AG09309 (cell line): Measurements from ENCODE around the gene TFAP2A.

ENCODE experiments used
- DNase-seq: peaks from one replicate; pipeline ENCODE4 v3.0.0-alpha.2; 2010; ENCODE audit warnings: low read depth
- H3K4me3 ChIP-seq: 2 replicates; pipeline ENCODE4 v1.5.1; 2011; ENCODE audit warnings: mild to moderate bottlenecking, low read depth, low read length, moderate library complexity; ENCODE audit not compliant: control insufficient read depth
- CTCF ChIP-seq: IDR thresholded peaks from 2 replicates; pipeline ENCODE4 v1.5.1; 2011; ENCODE audit warnings: mild to moderate bottlenecking, low read depth, low read length, inconsistent platforms; ENCODE audit not compliant: insufficient read depth, control insufficient read depth; ENCODE audit errors: missing control alignments

The TFAP2A gene

GRCh38 chr6:10426781-10427279 is 12.0 kb upstream of the TFAP2A start:
- no peak for DNase-seq
- no peak for TF ChIP-seq CTCF
- peak overlapping the region; percentile 44 for H3K4me3 ChIP-seq

GRCh38 chr6:10425975-10426780 is 11.3 kb upstream of the TFAP2A start:
- H3K4me3 ChIP-seq, result peak overlapping the region; percentile 44
- no peak for TF ChIP-seq CTCF
- DNase-seq, result no peak

- TF ChIP-seq CTCF, result no peak
- DNase-seq, result no peak
- peak overlapping the region; percentile 44 for H3K4me3 ChIP-seq
These were observed 10.5 kb upstream of the TFAP2A start for GRCh38 chr6:10425176-10425974.

- peak; percentile 8 for TF ChIP-seq CTCF
- no peak overlapping the region for H3K4me3 ChIP-seq
- DNase-seq, result no peak
These were observed 9.2 kb upstream of the TFAP2A start for GRCh38 chr6:10424040-10424439.

- TF ChIP-seq CTCF, result no peak
- no peak for DNase-seq
- no peak overlapping the region for H3K4me3 ChIP-seq
These were observed 7.8 kb upstream of the TFAP2A start for GRCh38 chr6:10422737-10423034.

GRCh38 chr6:10421921-10422736 is 7.3 kb upstream of the TFAP2A start:
- H3K4me3 ChIP-seq, result no peak overlapping the region
- no peak for TF ChIP-seq CTCF
- no peak for DNase-seq
